Endothelial cell of umbilical vein (primary cell): Measurements from ENCODE around the gene PRKAG2.

Source experiments
- EZH2 ChIP-seq: IDR thresholded peaks from 2 replicates; pipeline ENCODE4 v1.6.1; 2012; ENCODE audit warnings: borderline replicate concordance, low read depth, mild to moderate bottlenecking, moderate library complexity, low read length, inconsistent platforms; ENCODE audit not compliant: severe bottlenecking
- MAX ChIP-seq: IDR thresholded peaks from 2 replicates; pipeline ENCODE4 v1.6.1; 2011; ENCODE audit not compliant: insufficient read depth, insufficient read length
- POLR2A ChIP-seq: IDR thresholded peaks from 2 replicates; pipeline ENCODE4 v1.6.1; 2012; ENCODE audit warnings: low read depth, mild to moderate bottlenecking, control low read depth, low read length
- POLR2AphosphoS5 ChIP-seq: IDR thresholded peaks from 2 replicates; pipeline ENCODE4 v1.6.1; 2012; ENCODE audit warnings: low read depth, mild to moderate bottlenecking, control low read depth, low read length, moderate library complexity; ENCODE audit not compliant: insufficient read depth
- TF ChIP-seq, protein P1 (sequence below), 2 donors: IDR thresholded peaks; 1 replicate in 1 of 2; 2 replicates in 1 of 2; pipeline ENCODE4 v1.5.1; 2011; ENCODE audit warnings: low read length in 2 of 2, mild to moderate bottlenecking in 2 of 2, moderate library complexity in 2 of 2, control low read depth in 1 of 2, inconsistent platforms in 1 of 2, low read depth in 1 of 2; ENCODE audit not compliant: insufficient read depth in 1 of 2; ENCODE audit errors: extremely low read depth in 1 of 2

DNA sequence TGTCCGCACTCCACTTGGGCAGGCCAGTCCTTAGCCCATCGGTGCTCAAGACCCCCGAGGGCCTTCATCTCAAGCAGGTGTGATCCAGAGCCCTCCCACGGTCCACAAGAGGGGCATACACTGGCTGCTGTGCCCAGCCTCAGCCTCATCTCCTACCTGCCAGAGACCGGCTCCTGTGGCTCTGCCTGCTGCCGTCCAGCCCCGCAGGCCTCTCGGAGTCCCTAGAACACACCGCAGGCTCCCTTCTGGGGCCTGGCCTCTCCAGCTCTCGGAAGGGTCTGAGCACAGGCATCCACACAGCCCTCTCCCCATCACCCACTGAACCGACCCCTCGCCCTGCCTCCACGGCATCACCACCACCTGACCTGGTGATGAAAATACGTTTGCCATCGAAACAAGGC lies 147.4 kb downstream of the PRKAG2 start:
- TF ChIP-seq, protein P1, sequence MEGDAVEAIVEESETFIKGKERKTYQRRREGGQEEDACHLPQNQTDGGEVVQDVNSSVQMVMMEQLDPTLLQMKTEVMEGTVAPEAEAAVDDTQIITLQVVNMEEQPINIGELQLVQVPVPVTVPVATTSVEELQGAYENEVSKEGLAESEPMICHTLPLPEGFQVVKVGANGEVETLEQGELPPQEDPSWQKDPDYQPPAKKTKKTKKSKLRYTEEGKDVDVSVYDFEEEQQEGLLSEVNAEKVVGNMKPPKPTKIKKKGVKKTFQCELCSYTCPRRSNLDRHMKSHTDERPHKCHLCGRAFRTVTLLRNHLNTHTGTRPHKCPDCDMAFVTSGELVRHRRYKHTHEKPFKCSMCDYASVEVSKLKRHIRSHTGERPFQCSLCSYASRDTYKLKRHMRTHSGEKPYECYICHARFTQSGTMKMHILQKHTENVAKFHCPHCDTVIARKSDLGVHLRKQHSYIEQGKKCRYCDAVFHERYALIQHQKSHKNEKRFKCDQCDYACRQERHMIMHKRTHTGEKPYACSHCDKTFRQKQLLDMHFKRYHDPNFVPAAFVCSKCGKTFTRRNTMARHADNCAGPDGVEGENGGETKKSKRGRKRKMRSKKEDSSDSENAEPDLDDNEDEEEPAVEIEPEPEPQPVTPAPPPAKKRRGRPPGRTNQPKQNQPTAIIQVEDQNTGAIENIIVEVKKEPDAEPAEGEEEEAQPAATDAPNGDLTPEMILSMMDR (IDR thresholded peaks at IDR 0.05; ENCODE audit: extremely low read depth in 1 of 2, insufficient read depth in 1 of 2, low read depth in 1 of 2, low read length in 2 of 2) = no peak
- TF ChIP-seq POLR2A (no peak), MAX (no peak), EZH2 (no peak), POLR2AphosphoS5 (no peak)
